ENCODE measurements around the gene NDUFS6. TPM values are rescaled to one million over a fixed set of nuclear protein-coding genes. Genes with fewer than 3 reads are reported as not detected.

The NDUFS6 gene
- total and polyA plus RNA-seq, 7 experiments from 2014 or later, result 14.2 to 61.7 (median 17.5) TPM

- DNase-seq (no peak), ATAC-seq (no peak)
- H3K4me3 Mint-ChIP-seq, result peak overlapping the region in 4 of 10 donors; percentile 8 to 57 (median 30)
- H3K36me3 Mint-ChIP-seq, result peaks cover 19 to 39% (median 23%) of the 10 kb centered on the region in 5 donors
- Histone ChIP-seq H3K27ac (ENCODE audit: low read depth, low read length) (no peak overlapping the region), H3K9me3 (ENCODE audit: control insufficient read depth in 2 of 3, low read length in 3 of 3) (no peaks in the 10 kb centered on the region), H3K4me3 (ENCODE audit: low read length) (no peak overlapping the region), H3K27me3 (ENCODE audit: control insufficient read depth in 2 of 2, insufficient read depth in 2 of 2, low read length in 2 of 2) (no peaks in the 10 kb centered on the region), H3K4me1 (ENCODE audit: control insufficient read depth in 2 of 2, insufficient read depth in 2 of 2, low read length in 2 of 2) (peaks cover 7 to 9% of the 10 kb centered on the region in 2 donors), H3K36me3 (ENCODE audit: control insufficient read depth in 2 of 3, insufficient read depth in 3 of 3, low read length in 3 of 3) (peaks cover 7 to 70% (median 9%) of the 10 kb centered on the region in 3 experiments)
- ChIA-PET CTCF (no interaction called here), POLR2A (interaction anchor here (1.0 to 1.6 kb wide), 2 partner anchors 9 to 11 kb away, joined by 3 to 9 read pairs; no protein-coding TSS in a partner anchor)
- H3K9me3 Mint-ChIP-seq, result peaks cover 0 to 5% (median 0%) of the 10 kb centered on the region in 11 donors
- intact Hi-C loops (cut with micrococcal nuclease), result loop anchor here (5.0 to 10.0 kb wide), 6 partner anchors 267 to 1189 kb away; partner anchors contain the start of genes CEP72 (in 1 of the 2), CLPTM1L (in 1 of the 2), LPCAT1 (in 1 of the 2) and SLC12A7 (in 1 of the 2)
- peaks cover 34 to 67% (median 57%) of the 10 kb centered on the region in 7 donors for H3K4me1 Mint-ChIP-seq
- H3K27ac Mint-ChIP-seq, result peak overlapping the region in 4 of 9 donors; percentile 14 to 73 (median 23)
- H3K27me3 Mint-ChIP-seq, result no peaks in the 10 kb centered on the region
Measured at GRCh38 chr5:1804001-1804690, 2.9 kb downstream of the NDUFS6 start.

DNA sequence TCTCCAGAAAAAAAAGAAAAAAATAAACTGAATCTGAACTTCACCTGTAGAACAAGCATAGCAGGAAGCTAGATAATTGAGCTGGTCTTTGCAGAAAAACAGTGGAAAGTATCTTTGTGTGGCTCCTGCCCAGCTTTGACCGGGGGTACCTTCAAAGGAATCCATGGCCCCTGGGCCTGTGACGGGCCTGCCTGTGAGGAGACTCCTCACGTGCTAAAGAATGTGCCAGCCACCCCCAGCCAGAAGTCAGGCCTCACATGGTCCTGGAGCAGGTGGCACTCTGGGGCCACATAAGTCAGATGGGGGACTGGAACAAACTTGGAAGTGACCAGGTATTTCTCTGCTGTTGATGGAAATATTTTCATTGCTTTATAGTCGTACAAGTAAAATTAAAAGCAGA, 4.1 kb downstream of the NDUFS6 start:
- Mint-ChIP-seq H3K36me3 (peaks cover 19 to 42% (median 24%) of the 10 kb centered on the region in 5 donors), H3K4me1 (peaks cover 33 to 66% (median 53%) of the 10 kb centered on the region in 7 donors), H3K27ac (no peak overlapping the region), H3K27me3 (no peaks in the 10 kb centered on the region), H3K4me3 (no peak overlapping the region), H3K9me3 (peaks cover 0 to 3% (median 0%) of the 10 kb centered on the region in 11 donors)
- no peak for ATAC-seq
- Histone ChIP-seq H3K36me3 (ENCODE audit: control insufficient read depth in 2 of 3, insufficient read depth in 3 of 3, low read length in 3 of 3) (peaks cover 9 to 82% (median 10%) of the 10 kb centered on the region in 3 experiments), H3K27ac (ENCODE audit: low read depth, low read length) (no peak overlapping the region), H3K4me1 (ENCODE audit: control insufficient read depth in 2 of 2, insufficient read depth in 2 of 2, low read length in 2 of 2) (peaks cover 7 to 9% of the 10 kb centered on the region in 2 donors), H3K9me3 (ENCODE audit: control insufficient read depth in 2 of 3, low read length in 3 of 3) (no peaks in the 10 kb centered on the region), H3K27me3 (ENCODE audit: control insufficient read depth in 2 of 2, insufficient read depth in 2 of 2, low read length in 2 of 2) (no peaks in the 10 kb centered on the region), H3K4me3 (ENCODE audit: low read length) (no peak overlapping the region)
- no peak for DNase-seq
- intact Hi-C loops (cut with micrococcal nuclease), result loop anchor here (10.0 kb wide), 2 partner anchors 461 to 1191 kb away; partner anchors contain the start of genes CEP72 (in 1 of the 2) and CLPTM1L (in 1 of the 2)
- POLR2A ChIA-PET, result no interaction called here
- CTCF ChIA-PET, result no interaction called here

GRCh38 chr5:1805736-1806135, 4.5 kb downstream of the NDUFS6 start:
- Histone ChIP-seq H3K9me3 (ENCODE audit: control insufficient read depth in 2 of 3, low read length in 3 of 3) (no peaks in the 10 kb centered on the region), H3K27me3 (ENCODE audit: control insufficient read depth in 2 of 2, insufficient read depth in 2 of 2, low read length in 2 of 2) (no peaks in the 10 kb centered on the region), H3K4me1 (ENCODE audit: control insufficient read depth in 2 of 2, insufficient read depth in 2 of 2, low read length in 2 of 2) (peaks cover 5 to 7% of the 10 kb centered on the region in 2 donors), H3K27ac (ENCODE audit: low read depth, low read length) (no peak overlapping the region), H3K36me3 (ENCODE audit: control insufficient read depth in 2 of 3, insufficient read depth in 3 of 3, low read length in 3 of 3) (peaks cover 9 to 86% (median 11%) of the 10 kb centered on the region in 3 experiments), H3K4me3 (ENCODE audit: low read length) (no peak overlapping the region)
- H3K36me3 Mint-ChIP-seq, result peaks cover 19 to 44% (median 26%) of the 10 kb centered on the region in 5 donors
- H3K9me3 Mint-ChIP-seq, result peaks cover 0 to 3% (median 0%) of the 10 kb centered on the region in 11 donors
- POLR2A ChIA-PET, result no interaction called here
- no peaks in the 10 kb centered on the region for H3K27me3 Mint-ChIP-seq
- CTCF ChIA-PET, result no interaction called here
- H3K4me3 Mint-ChIP-seq, result no peak overlapping the region
- no peak overlapping the region for H3K27ac Mint-ChIP-seq
- DNase-seq (no peak), ATAC-seq (no peak)
- intact Hi-C loops (cut with micrococcal nuclease), result loop anchor here (10.0 kb wide), 2 partner anchors 461 to 1191 kb away; partner anchors contain the start of genes CEP72 (in 1 of the 2) and CLPTM1L (in 1 of the 2)
- peaks cover 30 to 67% (median 51%) of the 10 kb centered on the region in 7 donors for H3K4me1 Mint-ChIP-seq

- peaks cover 19 to 48% (median 29%) of the 10 kb centered on the region in 5 donors for H3K36me3 Mint-ChIP-seq
- Histone ChIP-seq H3K4me3 (ENCODE audit: low read length) (no peak overlapping the region), H3K9me3 (ENCODE audit: control insufficient read depth in 2 of 3, low read length in 3 of 3) (no peaks in the 10 kb centered on the region), H3K27me3 (ENCODE audit: control insufficient read depth in 2 of 2, insufficient read depth in 2 of 2, low read length in 2 of 2) (no peaks in the 10 kb centered on the region), H3K36me3 (ENCODE audit: control insufficient read depth in 2 of 3, insufficient read depth in 3 of 3, low read length in 3 of 3) (peaks cover 9 to 88% (median 11%) of the 10 kb centered on the region in 3 experiments), H3K4me1 (ENCODE audit: control insufficient read depth in 2 of 2, insufficient read depth in 2 of 2, low read length in 2 of 2) (peaks cover 5 to 7% of the 10 kb centered on the region in 2 donors), H3K27ac (ENCODE audit: low read depth, low read length) (no peak overlapping the region)
- ChIA-PET CTCF (no interaction called here), POLR2A (no interaction called here)
- ATAC-seq (no peak), DNase-seq (no peak)
- H3K27me3 Mint-ChIP-seq, result no peaks in the 10 kb centered on the region
- H3K4me1 Mint-ChIP-seq, result peaks cover 30 to 67% (median 53%) of the 10 kb centered on the region in 7 donors
- intact Hi-C loops (cut with micrococcal nuclease), result loop anchor here (10.0 kb wide), 2 partner anchors 461 to 1191 kb away; partner anchors contain the start of genes CEP72 (in 1 of the 2) and CLPTM1L (in 1 of the 2)
- peaks cover 0 to 3% (median 0%) of the 10 kb centered on the region in 11 donors for H3K9me3 Mint-ChIP-seq
- H3K27ac Mint-ChIP-seq, result no peak overlapping the region
- peak overlapping the region in 1 of 10 donors; percentile 25 for H3K4me3 Mint-ChIP-seq
Measured at GRCh38 chr5:1806199-1806598, 5.0 kb downstream of the NDUFS6 start.

- ATAC-seq, result no peak
- H3K4me1 Mint-ChIP-seq, result peaks cover 30 to 64% (median 52%) of the 10 kb centered on the region in 7 donors
- peaks cover 9 to 91% (median 11%) of the 10 kb centered on the region in 3 experiments for H3K36me3 ChIP-seq (ENCODE audit: control insufficient read depth in 2 of 3, insufficient read depth in 3 of 3, low read length in 3 of 3)
- no peak for DNase-seq
- peak overlapping the region in 1 of 9 donors; percentile 26 for H3K27ac Mint-ChIP-seq
- H3K4me1 ChIP-seq (ENCODE audit: control insufficient read depth in 2 of 2, insufficient read depth in 2 of 2, low read length in 2 of 2), result peaks cover 1 to 2% of the 10 kb centered on the region in 2 donors
- POLR2A ChIA-PET, result no interaction called here
- no peaks in the 10 kb centered on the region for H3K9me3 ChIP-seq (ENCODE audit: control insufficient read depth in 2 of 3, low read length in 3 of 3)
- intact Hi-C loops (cut with micrococcal nuclease), result loop anchor here (10.0 kb wide), 2 partner anchors 462 to 1192 kb away; partner anchors contain the start of genes CEP72 (in 1 of the 2) and CLPTM1L (in 1 of the 2)
- no peak overlapping the region for H3K27ac ChIP-seq (ENCODE audit: low read depth, low read length)
- CTCF ChIA-PET, result no interaction called here
- H3K9me3 Mint-ChIP-seq, result peaks cover 0 to 3% (median 0%) of the 10 kb centered on the region in 11 donors
- no peak overlapping the region for H3K4me3 ChIP-seq (ENCODE audit: low read length)
- no peaks in the 10 kb centered on the region for H3K27me3 ChIP-seq (ENCODE audit: control insufficient read depth in 2 of 2, insufficient read depth in 2 of 2, low read length in 2 of 2)
- H3K36me3 Mint-ChIP-seq, result peaks cover 19 to 54% (median 30%) of the 10 kb centered on the region in 5 donors
- no peaks in the 10 kb centered on the region for H3K27me3 Mint-ChIP-seq
- no peak overlapping the region for H3K4me3 Mint-ChIP-seq
Measured at GRCh38 chr5:1806974-1807373, 5.8 kb downstream of the NDUFS6 start.

DNA sequence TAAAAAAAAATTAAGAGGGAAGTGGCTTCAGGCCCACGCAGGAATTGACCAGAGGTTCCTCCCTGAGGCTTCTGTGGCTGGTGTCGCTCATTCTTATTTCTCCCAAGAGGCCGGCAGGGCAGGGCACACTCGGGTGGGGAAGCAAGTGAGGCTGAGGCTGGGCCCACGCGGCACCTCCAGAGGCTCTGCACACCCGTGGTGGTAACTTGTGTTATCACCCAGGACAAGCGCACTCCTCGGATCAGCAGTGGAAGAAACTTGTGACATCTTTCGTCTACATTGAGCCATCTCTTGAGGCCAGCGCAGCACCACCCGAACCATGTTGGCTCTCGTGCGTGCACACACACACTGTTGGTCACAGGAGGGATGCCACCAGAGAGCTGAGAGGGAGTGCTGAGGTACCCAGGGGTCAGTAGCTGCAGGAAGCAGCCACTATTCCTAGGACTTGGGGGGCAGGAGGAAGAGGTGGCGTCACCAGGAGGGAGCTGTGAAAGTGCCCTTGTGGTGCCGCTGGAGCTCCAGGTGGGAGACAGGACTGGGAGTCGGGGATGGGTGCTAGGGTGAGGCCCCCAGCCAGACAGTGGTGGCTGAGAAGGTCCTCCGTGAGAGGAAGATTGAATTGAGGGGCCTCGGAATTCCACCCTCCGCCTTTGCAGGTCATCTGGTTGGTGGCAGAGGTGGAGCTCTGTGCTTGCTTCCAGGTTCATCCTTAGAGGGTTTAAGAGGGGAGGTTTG, 6.4 kb downstream of the NDUFS6 start:
- Histone ChIP-seq H3K9me3 (ENCODE audit: control insufficient read depth in 2 of 3, low read length in 3 of 3) (no peaks in the 10 kb centered on the region), H3K27me3 (ENCODE audit: control insufficient read depth in 2 of 2, insufficient read depth in 2 of 2, low read length in 2 of 2) (no peaks in the 10 kb centered on the region), H3K4me3 (ENCODE audit: low read length) (no peak overlapping the region), H3K27ac (ENCODE audit: low read depth, low read length) (no peak overlapping the region), H3K36me3 (ENCODE audit: control insufficient read depth in 2 of 3, insufficient read depth in 3 of 3, low read length in 3 of 3) (peaks cover 9 to 97% (median 11%) of the 10 kb centered on the region in 3 experiments), H3K4me1 (ENCODE audit: control insufficient read depth in 2 of 2, insufficient read depth in 2 of 2, low read length in 2 of 2) (no peaks in the 10 kb centered on the region)
- ChIA-PET CTCF (no interaction called here), POLR2A (interaction anchor here (0.6 kb wide), 1 partner anchor 22 kb away, joined by 3 read pairs; no protein-coding TSS in a partner anchor)
- H3K27me3 Mint-ChIP-seq, result no peaks in the 10 kb centered on the region
- H3K4me1 Mint-ChIP-seq, result peaks cover 24 to 57% (median 45%) of the 10 kb centered on the region in 7 donors
- ATAC-seq (no peak), DNase-seq (no peak)
- no peak overlapping the region for H3K4me3 Mint-ChIP-seq
- H3K36me3 Mint-ChIP-seq, result peaks cover 19 to 58% (median 30%) of the 10 kb centered on the region in 5 donors
- H3K27ac Mint-ChIP-seq, result no peak overlapping the region
- peaks cover 0 to 3% (median 0%) of the 10 kb centered on the region in 11 donors for H3K9me3 Mint-ChIP-seq
- intact Hi-C loops (cut with micrococcal nuclease), result loop anchor here (10.0 kb wide), 2 partner anchors 463 to 1193 kb away; partner anchors contain the start of genes CEP72 (in 1 of the 2) and CLPTM1L (in 1 of the 2)

Data from naive thymus-derived CD4-positive, alpha-beta T cell (primary cell).